NCI-H748 treated with DMSO at 0.1 percent for 48 hours (cell line): ENCODE measurements around the gene IGLON5.

ENCODE experiments used
- DNase-seq: peaks from one replicate; lab custom pipeline; 2025; lab: John Stamatoyannopoulos, UW

Gene IGLON5

DNA sequence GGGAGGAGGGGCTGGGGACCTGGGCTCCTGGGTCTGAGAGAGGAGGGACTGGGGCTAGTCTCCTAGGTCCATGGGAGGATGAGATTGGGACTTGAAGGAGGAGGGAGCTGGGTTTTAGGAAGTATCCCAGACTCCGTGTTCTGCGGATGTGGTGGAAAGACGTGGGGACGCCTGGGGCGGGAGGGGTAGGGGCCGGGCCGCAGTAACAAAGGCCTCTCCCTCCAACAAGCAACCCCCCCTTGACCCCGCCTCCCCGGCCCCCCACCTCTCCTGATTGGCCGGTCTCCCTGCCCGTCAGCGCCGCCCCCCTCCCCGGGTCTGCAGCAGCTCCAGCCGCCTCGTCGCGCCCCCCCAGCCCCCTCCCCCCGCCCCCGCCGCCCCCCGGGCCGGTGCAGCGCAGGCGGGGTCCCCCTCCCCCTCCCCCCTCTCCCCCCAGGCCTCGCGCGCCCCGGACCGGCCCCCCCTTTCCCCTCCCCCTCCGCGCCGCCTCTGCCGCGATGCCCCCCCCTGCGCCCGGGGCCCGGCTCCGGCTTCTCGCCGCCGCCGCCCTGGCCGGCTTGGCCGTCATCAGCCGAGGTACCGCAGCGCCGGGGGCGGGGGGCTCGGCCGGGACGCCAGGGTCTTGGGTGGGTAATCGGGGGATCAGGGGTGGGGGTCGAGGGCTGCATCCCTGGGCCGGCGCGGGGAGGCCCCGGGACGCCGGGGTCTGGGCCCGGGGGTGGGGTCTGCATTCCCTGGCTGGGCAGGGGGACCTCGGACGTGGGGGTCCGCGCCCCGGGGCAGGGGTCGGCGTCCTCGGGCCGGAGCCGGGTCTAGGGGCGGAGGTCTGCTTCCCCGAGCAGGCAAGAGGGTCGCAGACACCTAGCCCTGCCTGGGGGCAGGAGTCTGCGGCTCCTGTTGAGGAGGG is at the start of gene IGLON5:
Gene IGLON5 (plus strand): TSS at position 294 of the 907 bp plus-strand sequence. CDS start 204 bp downstream, at position 498.
- no peak for DNase-seq

- no peak for DNase-seq
Measured at GRCh38 chr19:51263808-51264207, 47.6 kb upstream of the IGLON5 start.

DNA sequence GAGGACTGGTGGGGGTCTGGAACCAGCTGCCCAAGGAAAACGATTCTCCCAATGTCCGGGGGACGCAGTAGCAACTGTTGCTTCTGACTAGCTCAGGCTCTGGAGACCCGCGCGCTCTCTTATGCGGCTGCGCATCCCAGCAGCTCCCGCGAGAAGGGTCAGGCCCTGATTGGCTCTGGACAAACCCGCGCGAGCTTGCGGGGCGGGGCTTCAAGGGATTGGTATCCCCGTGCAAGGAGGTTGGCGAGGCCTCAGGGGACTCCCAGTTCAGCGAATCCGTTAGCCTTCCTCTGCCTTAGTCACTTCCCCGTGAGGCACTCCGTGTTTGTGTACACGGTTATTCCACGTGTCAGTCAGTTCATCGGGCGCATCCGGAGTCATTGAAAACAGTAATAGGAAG is 40.4 kb upstream of the IGLON5 start:
- no peak for DNase-seq

- DNase-seq: no peak
Measured at GRCh38 chr19:51272183-51272810, 39.1 kb upstream of the IGLON5 start.

DNA sequence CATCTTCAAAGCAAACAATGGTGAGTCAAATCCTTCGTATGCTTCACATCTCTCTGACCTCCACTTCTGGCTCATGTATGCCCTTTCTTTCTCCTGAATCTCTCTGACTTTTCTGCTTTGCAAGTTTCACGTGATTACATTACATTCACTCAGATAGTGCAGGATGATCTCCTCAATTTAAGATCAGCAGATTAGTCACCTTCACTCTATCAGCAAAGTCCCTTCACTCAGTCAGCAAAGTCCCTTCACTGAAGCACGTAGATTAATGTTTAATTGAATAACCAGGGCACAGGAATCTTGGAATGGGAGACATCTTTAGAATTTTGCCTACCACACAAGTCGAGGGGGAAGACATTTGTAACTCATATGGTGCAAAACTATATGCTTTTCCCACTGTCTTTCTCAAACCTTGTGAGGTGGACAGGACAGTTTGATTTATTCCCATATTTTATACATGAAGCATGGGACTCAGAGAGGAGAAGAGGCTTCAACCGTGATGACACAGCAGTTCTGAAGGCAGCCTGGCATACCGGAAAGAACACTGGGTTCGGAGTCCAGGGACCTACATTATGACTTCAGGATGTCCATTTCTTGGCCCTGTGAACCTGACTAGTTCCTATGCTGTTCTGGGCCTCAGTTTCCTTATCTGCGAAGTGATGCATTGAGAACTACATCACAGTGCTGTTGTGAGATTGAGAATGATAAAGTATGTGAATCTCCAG is 37.2 kb upstream of the IGLON5 start:
- DNase-seq: no peak

- no peak for DNase-seq
Measured at GRCh38 chr19:51277112-51277511, 34.3 kb upstream of the IGLON5 start.

- no peak for DNase-seq
Measured at GRCh38 chr19:51282335-51282734, 29.1 kb upstream of the IGLON5 start.

DNA sequence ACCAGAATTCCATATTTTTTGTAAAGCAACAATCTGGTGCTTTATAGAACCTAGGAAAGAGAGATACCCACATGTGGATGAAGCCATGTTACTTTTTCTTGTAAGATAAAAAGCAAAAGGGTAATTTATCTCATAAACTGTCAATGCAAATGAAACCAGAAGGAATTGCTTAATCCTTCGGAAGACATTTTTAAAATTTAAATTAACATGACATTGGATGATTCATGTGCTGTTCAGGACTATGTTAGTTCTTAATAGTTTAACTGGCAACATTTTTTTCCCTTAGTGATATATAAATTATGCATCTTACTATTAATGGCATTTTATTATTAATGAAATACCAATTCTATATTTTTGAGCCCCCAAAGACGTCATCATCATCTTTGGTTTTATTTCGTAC is 25.8 kb upstream of the IGLON5 start:
- DNase-seq: no peak

- no peak for DNase-seq
Measured at GRCh38 chr19:51289635-51290034, 21.8 kb upstream of the IGLON5 start.

DNA sequence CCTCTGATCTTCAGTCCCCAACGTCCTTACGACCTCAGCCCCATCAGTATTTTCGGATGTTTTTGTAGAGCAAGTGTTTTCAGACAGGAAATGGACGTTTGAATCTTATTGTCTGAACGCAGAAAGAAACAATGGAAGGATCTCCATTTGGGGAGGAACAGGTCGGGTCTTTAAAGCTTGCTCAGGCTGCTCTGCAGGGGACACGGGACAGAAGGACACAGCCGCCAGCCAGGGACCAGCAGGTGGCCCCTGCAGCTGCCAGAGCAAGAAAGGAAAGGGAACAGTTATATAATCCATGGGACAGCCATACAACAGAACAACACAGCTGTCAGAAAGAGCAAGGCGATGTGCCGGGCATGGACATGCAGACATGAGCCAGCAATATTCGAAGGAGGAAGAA is 18.5 kb upstream of the IGLON5 start:
- DNase-seq: no peak

- no peak for DNase-seq
Measured at GRCh38 chr19:51293571-51294210, 17.8 kb upstream of the IGLON5 start.

DNA sequence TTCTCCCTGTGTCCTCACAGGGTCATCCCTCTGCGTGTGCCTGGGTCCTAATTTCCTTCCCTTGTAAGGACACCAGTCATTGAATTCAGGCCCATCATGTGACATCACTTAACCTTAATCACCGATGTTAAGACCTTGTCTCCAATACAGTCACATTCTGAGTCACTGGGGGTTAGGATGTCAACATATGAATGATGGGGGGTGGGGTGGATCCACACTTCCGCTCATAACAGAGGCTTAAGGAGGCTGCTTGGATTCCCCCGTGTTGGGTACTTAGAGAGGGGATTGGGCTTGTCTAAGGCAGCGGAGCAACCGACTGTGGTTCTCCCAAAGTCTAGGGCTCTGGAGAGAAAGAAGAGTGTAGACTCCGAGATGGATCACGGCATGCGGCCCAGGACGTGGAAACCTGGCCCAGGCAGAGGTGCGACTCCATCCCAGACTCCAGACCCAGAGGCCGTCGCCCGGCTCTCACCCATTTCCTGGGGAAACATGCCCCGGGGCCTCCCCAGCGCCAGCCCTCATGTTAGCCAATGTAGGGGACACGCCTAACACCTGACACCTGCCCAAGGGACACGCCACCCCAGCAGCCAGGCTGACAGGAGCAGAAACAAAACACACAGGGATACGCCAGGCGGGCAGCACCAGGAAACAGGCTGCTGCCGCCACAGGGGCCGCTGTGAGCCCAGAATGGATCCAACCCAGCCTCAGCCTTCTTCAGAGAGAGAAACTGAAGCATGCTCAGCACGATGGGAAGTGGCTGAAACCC is 17.1 kb upstream of the IGLON5 start:
- DNase-seq: no peak

GRCh38 chr19:51294977-51295375 is 16.5 kb upstream of the IGLON5 start:
- no peak for DNase-seq

DNA sequence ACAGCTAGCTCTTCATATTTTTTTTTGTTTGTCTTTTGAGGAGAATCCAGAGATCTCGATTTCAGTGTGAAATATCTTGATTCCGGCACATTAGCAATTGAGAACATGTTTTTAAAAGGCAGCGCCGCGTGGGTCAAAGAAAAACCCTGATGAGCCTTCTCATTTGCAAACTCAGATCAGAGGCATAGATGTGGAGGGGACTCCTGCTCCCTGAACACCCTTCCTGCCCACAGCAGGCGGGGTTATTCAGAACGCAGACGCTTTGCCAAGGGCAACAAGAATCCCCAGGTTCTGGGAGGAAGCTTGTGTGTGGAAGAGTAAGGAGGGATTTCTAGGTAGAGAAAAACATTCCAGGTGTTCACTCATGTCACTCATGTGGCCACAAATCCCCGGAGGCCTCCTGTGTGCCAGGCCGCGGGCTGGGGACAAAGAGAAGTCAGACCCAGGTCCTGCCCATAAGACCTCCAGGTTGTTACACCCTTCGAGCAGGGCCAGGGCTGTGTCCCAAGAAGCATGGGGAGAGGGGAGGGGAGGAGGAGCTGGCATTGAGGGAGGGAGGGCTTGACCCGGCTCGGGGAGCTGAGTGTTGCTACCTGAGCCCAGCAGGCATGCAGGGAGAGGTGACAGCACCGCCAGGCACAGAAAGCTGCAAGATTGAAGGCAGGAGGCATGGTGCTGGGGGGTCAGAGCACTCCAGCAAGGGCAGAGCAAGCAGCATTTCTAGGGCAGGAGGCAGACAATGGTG is 15.9 kb upstream of the IGLON5 start:
- DNase-seq: no peak

GRCh38 chr19:51296336-51297093 is 14.9 kb upstream of the IGLON5 start:
- no peak for DNase-seq

GRCh38 chr19:51297406-51297805 is 14.0 kb upstream of the IGLON5 start:
- no peak for DNase-seq

- no peak for DNase-seq
Measured at GRCh38 chr19:51301266-51301665, 10.2 kb upstream of the IGLON5 start.

DNA sequence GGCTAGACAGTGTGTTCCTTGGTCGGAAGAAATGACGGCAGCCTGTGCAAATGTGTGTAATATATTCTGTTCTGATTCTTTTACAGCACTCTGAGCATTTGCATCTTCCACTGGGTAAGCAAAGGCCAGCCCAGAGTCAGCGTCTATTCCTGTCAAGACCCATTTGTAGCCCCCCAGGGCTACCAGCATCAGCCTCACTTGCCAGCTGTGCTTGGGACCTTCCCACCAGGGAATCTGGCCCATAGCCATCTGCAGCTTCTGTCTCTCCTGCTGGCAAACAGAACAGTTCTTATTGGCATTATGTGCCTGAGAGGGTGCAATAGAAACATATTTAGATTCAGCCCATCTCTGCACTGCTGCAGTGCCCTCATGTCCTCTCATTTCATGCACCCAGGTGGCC is 6.0 kb upstream of the IGLON5 start:
- DNase-seq: no peak

- DNase-seq: no peak
Measured at GRCh38 chr19:51316688-51317087, 5.2 kb downstream of the IGLON5 start.

- DNase-seq: no peak
Measured at GRCh38 chr19:51317376-51317775, 5.9 kb downstream of the IGLON5 start.
